Measurements from ENCODE around the gene SDE2. TPM values are rescaled to one million over a fixed set of nuclear protein-coding genes. Genes with fewer than 3 reads are reported as not detected.

SDE2 gene
- total RNA-seq, 4 donors from 2014 or later = 20.1 to 30.0 (median 23.0) TPM

DNA sequence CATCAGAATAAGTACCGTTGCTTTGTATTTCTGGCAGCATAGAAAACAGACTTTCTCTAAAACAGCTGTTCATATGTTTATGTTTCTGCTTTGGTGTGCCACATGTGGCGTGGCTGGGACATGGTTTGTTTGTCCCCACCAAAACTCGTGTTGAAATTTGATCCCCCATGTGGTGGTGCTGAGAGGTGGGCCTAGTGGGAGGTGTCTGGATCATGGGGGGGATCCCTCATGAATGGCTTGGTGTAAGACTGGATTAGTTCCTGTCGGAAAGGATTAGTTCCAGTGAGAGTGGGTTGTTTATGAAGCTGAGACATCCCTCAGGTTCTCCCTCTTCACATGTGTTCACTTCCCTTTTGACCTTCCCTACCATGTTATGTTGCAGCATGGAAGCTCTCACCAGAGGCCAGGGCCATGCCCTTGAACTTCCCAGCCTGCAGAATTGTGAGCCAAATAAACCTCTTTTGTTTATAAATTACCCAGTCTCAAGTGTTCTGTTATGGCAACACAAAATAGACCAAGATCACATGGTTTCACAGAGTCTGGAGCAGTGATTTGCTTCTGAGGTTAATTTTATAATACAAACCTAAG, 45.5 kb upstream of the SDE2 start:
- ATAC-seq (no peak), DNase-seq (no peak)
- intact Hi-C loops (cut with DNase I; ENCODE audit: low total_unique reads) (no loop called here), in situ Hi-C loops (cut with MboI; ENCODE audit: low sequenced_read_pairs in 4 of 4) (no loop called here)
- no peak for TF ChIP-seq POLR2A (IDR thresholded peaks at IDR 0.05)
- TF ChIP-seq CTCF (IDR thresholded peaks at IDR 0.05 in 4 of 5, conservative IDR thresholded peaks at IDR 0.05 in 1 of 5) = no peak
- H3K9me3 ChIP-seq = no peaks in the 10 kb centered on the region
- no peaks in the 10 kb centered on the region for H3K36me3 ChIP-seq
- no peaks in the 10 kb centered on the region for H3K4me1 ChIP-seq
- H3K4me3 ChIP-seq = no peak overlapping the region
- H3K27me3 ChIP-seq = no peaks in the 10 kb centered on the region
- no peak overlapping the region for H3K27ac ChIP-seq

GRCh38 chr1:226041419-226041818, 42.3 kb upstream of the SDE2 start:
- in situ Hi-C loops (cut with MboI; ENCODE audit: low sequenced_read_pairs in 4 of 4) (no loop called here), intact Hi-C loops (cut with DNase I; ENCODE audit: low total_unique reads) (no loop called here)
- Histone ChIP-seq H3K36me3 (no peaks in the 10 kb centered on the region), H3K4me3 (no peak overlapping the region), H3K27ac (no peak overlapping the region), H3K4me1 (no peaks in the 10 kb centered on the region), H3K27me3 (no peaks in the 10 kb centered on the region), H3K9me3 (no peaks in the 10 kb centered on the region)
- TF ChIP-seq CTCF (IDR thresholded peaks at IDR 0.05 in 4 of 5, conservative IDR thresholded peaks at IDR 0.05 in 1 of 5) (no peak), POLR2A (IDR thresholded peaks at IDR 0.05) (no peak)
- no peak for ATAC-seq
- no peak for DNase-seq

- ATAC-seq = no peak
- no peak for TF ChIP-seq CTCF (IDR thresholded peaks at IDR 0.05 in 4 of 5, conservative IDR thresholded peaks at IDR 0.05 in 1 of 5)
- no peak for TF ChIP-seq POLR2A (IDR thresholded peaks at IDR 0.05)
- Histone ChIP-seq H3K27ac (no peak overlapping the region), H3K36me3 (no peaks in the 10 kb centered on the region), H3K4me3 (no peak overlapping the region), H3K27me3 (no peaks in the 10 kb centered on the region), H3K4me1 (no peaks in the 10 kb centered on the region), H3K9me3 (no peaks in the 10 kb centered on the region)
- intact Hi-C loops (cut with DNase I; ENCODE audit: low total_unique reads) = no loop called here
- in situ Hi-C loops (cut with MboI; ENCODE audit: low sequenced_read_pairs in 4 of 4) = no loop called here
- DNase-seq = no peak
Measured at GRCh38 chr1:226038661-226039060, 39.5 kb upstream of the SDE2 start.

DNA sequence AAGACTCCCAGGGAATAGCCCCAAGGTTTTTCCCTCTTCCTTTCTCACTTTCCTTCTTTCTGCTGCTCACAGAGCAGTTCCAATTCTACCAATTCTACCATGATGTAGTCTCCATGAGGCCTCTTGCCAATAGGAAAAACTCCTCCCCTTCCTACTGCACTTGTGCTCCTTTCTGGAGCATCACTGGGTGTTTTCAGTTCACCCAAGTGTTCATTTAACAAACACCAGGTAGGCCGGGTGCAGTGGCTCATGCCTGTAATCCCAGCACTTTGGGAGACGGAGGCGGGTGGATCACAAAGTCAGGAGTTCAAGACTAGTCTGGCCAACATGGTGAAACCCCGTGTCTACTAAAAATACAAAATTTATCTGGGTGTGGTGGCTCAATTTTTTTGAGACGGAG, 36.8 kb upstream of the SDE2 start:
- Histone ChIP-seq H3K4me1 (no peaks in the 10 kb centered on the region), H3K4me3 (no peak overlapping the region), H3K9me3 (no peaks in the 10 kb centered on the region), H3K27ac (no peak overlapping the region), H3K27me3 (no peaks in the 10 kb centered on the region), H3K36me3 (no peaks in the 10 kb centered on the region)
- no peak for DNase-seq
- in situ Hi-C loops (cut with MboI; ENCODE audit: low sequenced_read_pairs in 4 of 4) (no loop called here), intact Hi-C loops (cut with DNase I; ENCODE audit: low total_unique reads) (no loop called here)
- TF ChIP-seq POLR2A (IDR thresholded peaks at IDR 0.05) (no peak), CTCF (IDR thresholded peaks at IDR 0.05 in 4 of 5, conservative IDR thresholded peaks at IDR 0.05 in 1 of 5) (no peak)
- no peak for ATAC-seq

- Histone ChIP-seq H3K27ac (peak overlapping the region in 3 of 4 donors; percentile 23 to 41 (median 33)), H3K4me3 (no peak overlapping the region), H3K27me3 (no peaks in the 10 kb centered on the region), H3K36me3 (no peaks in the 10 kb centered on the region), H3K9me3 (no peaks in the 10 kb centered on the region), H3K4me1 (no peaks in the 10 kb centered on the region)
- ATAC-seq (peak; percentile 75 to 82), DNase-seq (peak; percentile 53 to 67)
- in situ Hi-C loops (cut with MboI; ENCODE audit: low sequenced_read_pairs in 4 of 4) (no loop called here), intact Hi-C loops (cut with DNase I; ENCODE audit: low total_unique reads) (no loop called here)
- TF ChIP-seq POLR2A (IDR thresholded peaks at IDR 0.05) = no peak
- TF ChIP-seq CTCF (IDR thresholded peaks at IDR 0.05 in 4 of 5, conservative IDR thresholded peaks at IDR 0.05 in 1 of 5) = no peak
Measured at GRCh38 chr1:226034482-226034881, 35.3 kb upstream of the SDE2 start.
